GM12864 (cell line): Measurements from ENCODE around the gene GAGE13.
A peak's percentile ranks its signal among the peaks of the same experiment; 100 is the strongest.
"Not testable (repeated sequence)": the region's sequence is repeated elsewhere in the genome, so short reads cannot be mapped to it uniquely, and the experiment has no call there.

Source experiments
- DNase-seq: peaks from one replicate; pipeline ENCODE4 v3.0.0-alpha.2; 2011; ENCODE audit warnings: low read depth
- H3K4me3 ChIP-seq: 2 replicates; pipeline ENCODE4 v1.5.1; 2011; ENCODE audit warnings: mild to moderate bottlenecking, low read depth, low read length, control low read depth
- TF ChIP-seq, protein P1 (sequence below): IDR thresholded peaks from 2 replicates; pipeline ENCODE4 v1.5.1; 2011; ENCODE audit warnings: low read depth, mild to moderate bottlenecking, moderate library complexity, low read length, control low read depth, inconsistent platforms; ENCODE audit errors: missing control alignments

Gene GAGE13

DNA sequence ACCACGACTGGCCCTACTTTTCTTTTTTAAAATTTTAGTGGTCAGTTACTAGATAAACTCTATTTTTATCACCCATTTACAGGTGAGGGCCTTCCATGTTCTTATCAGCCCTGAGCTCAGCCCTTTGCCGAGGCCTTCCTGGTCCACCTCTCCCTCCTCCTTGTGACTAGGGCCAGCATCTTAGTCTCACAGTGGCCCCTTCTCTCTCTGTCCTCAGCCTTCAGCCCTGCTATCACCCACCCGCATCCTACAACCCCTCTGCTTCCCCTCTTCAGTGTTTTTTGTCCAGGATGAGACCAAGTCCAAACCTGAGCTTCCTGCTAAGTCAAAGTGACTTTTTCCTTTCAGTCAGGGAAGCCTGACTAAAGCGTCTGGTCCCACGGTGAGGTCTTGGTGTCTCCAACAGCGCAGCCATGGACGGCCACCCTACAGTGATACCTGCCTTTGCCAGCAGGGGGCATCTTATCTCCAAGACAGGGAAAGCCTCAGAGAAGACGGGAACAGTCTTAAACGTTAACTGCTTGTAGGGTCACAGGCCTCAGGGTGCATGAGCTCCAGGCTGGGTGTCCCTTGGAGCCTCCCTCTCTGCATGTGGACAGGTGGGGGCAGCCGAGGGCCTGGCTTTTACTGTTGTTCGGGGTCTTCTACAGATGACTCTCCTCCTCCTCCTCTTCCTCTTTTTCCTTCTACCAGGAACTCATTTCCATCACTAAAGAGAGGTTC is 39.6 kb upstream of the GAGE13 start:
- DNase-seq = no peak
- H3K4me3 ChIP-seq = no peak overlapping the region
- TF ChIP-seq, protein P1, sequence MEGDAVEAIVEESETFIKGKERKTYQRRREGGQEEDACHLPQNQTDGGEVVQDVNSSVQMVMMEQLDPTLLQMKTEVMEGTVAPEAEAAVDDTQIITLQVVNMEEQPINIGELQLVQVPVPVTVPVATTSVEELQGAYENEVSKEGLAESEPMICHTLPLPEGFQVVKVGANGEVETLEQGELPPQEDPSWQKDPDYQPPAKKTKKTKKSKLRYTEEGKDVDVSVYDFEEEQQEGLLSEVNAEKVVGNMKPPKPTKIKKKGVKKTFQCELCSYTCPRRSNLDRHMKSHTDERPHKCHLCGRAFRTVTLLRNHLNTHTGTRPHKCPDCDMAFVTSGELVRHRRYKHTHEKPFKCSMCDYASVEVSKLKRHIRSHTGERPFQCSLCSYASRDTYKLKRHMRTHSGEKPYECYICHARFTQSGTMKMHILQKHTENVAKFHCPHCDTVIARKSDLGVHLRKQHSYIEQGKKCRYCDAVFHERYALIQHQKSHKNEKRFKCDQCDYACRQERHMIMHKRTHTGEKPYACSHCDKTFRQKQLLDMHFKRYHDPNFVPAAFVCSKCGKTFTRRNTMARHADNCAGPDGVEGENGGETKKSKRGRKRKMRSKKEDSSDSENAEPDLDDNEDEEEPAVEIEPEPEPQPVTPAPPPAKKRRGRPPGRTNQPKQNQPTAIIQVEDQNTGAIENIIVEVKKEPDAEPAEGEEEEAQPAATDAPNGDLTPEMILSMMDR = peak; percentile 75

DNA sequence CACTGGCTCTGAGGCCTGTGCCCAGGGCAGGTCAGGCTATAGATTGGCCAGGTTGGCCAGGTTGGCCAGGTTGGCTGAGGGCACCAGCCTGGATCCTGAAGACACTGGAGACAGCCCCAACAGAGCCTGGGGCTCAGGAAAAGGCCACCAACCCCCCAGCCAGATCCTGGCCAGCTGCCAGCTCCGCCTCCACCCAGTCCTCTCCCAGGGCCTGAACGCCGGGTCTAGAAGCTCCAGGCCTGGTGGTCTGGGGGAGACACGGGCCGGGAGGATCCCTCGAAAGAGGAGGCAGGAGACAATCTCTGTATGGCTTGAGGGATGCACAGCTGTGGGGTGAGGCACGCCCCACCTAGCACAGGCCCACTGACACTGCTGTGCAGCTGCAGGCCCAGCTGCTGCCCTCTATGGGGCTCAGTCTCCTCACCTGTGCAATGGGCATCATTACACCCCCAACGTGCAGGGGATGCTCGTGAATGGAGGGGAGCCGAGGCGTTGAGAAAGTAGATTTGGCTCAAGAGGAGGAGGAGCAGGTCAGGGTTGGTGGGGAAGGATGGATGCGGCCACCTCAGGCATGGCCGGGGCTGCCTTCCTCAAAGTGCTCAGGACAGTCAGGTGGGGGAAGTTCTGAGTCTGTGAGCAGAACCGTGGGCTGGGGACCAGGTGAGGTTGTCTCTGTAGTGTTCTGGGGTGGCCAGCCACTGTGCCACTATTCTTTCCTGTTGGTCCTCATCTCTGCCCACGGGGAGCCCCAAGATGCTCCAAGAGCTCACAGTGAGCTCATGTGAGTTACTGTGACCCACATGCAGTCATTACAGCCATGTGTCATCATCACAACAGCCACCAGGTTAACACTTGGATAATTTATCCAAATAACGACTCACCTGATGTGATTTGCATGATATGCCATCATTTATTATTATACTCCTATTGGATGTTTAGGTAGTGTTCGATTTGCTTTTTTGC is 38.7 kb upstream of the GAGE13 start:
- H3K4me3 ChIP-seq = no peak overlapping the region
- TF ChIP-seq, protein P1 = no peak
- no peak for DNase-seq

DNA sequence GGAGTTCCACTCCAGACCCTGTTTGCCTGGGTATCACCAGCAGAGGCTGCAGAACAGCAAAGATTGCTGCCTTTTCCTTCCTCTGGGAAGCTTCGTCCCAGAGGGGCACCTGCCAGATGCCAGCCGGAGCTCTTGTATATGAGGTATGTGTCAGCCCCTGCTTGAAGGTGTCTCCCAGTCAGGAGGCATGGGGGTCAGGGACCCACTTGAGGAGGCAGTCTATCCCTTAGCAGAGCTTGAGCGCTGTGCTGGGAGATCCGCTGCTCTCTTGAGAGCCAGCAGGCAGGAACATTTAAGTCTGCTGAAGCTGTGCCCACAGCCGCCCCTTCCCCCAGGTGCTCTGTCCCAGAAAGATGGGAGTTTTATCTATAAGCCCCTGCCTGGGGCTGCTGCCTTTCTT is 32.1 kb upstream of the GAGE13 start:
- DNase-seq, H3K4me3 ChIP-seq: not testable (repeated sequence)

DNA sequence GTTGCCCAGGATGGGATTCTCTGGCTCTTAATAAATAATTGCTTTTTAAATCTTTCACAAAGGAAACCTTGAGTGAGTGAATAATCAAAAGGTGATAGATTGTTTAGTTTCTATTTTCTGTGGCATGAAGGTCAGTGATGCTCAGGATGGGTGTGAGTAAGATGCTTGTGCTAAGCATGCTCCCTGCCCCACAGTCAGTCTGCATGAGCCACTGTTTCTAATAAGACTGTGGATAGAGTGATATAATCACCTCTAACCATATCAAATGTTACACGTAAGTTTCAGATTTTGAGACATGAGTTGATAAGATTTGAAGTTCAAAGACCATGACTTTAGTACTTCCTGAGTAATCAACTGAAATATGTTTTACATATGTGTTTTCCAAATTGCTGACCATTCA is 30.7 kb upstream of the GAGE13 start:
- TF ChIP-seq, protein P1 = no peak
- no peak overlapping the region for H3K4me3 ChIP-seq
- no peak for DNase-seq

DNA sequence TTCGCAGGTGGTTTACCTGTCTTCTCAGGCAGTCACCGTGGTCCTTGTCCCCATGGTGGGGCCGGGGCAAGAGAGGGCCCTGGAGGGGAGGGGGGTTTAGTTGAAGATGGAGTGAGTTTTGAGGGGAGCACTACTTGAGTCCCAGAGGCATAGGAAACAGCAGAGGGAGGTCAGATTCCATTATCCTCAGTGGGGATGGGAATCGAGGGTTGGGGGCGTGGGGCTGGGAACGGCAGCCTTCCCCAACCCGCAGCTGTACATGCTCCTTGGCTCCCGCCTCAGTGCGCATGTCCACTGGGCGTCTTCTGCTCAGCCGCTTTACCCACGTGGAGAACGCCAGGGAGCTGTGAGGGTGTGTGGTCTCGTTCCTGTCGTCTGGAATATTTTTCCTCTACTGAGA is 28.0 kb upstream of the GAGE13 start, which contains the start of gene GAGE10:
GAGE10 (plus strand) TSS at position 301 of the 400 bp plus-strand sequence. CDS start 1,214 bp downstream, outside the sequence.
- no peak within 1 kb of the TSS for H3K4me3 ChIP-seq
- TF ChIP-seq, protein P1 = no peak
- no peak for DNase-seq

DNA sequence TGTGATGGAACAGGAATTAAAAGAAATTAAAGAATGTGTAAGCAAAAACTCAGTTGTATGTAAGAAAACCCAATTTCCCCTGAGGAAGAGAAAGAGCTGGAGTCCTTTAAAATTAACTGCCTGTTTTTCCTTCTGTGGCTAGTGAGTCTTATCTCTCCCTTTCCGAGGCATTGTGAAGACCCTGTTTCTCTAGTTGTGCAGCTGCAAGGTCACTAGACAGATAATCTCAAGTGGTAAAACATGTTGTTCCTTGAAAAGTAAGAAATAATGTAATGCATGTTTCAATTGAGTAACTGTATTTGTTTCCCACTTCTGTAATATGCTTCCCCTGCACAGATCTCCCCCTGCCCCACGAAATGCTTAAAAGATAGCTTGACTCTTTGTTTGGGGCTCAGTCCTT is 23.6 kb upstream of the GAGE13 start:
- not testable (repeated sequence) for H3K4me3 ChIP-seq, DNase-seq

DNA sequence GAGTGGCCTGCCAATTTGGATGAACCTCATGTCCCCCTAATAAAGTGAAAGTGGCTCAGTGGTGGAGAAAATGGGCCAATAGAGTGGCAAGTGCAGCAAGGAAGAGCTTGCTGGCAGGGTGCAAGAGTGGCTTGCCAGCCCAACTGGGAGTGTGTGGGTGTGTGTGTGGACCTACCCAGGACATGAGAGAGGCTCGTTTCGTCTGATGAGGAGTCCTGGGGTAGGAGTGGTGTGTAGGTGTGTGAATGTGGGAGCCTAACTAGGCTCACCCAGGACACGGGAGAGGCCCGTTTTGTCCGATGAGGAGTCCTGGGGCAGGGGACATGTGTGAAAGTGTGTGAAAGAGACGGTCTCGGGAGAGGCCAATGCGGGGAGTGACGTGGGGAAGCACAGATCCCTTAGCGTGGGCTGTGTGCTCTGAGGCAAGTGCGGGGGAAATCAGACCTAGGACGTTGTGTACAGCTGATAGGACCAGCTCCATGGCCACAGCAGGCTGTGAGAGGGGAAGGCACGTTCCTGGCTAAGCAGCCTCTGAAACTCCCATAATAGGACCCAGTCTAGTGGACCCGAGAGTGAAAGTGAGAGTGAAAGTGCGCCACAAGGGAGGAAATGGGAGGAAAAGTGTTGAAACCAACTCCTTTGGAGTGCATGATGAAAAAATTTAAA is 22.6 kb upstream of the GAGE13 start:
- DNase-seq = no peak
- H3K4me3 ChIP-seq = no peak overlapping the region; the same call in 1 of the 2 replicates

More for the DNA sequence above, 22.6 kb upstream of the GAGE13 start:
- TF ChIP-seq, protein P1 = no peak
